Mammary epithelial cell (primary cell): ENCODE measurements around the gene SFTPB.

ENCODE experiments used
- CTCF ChIP-seq, 2 donors: IDR thresholded peaks in 1 of 2; conservative IDR thresholded peaks in 1 of 2; 2 replicates each; pipeline ENCODE4 v1.5.1; 2011 to 2012; ENCODE audit warnings: inconsistent platforms in 2 of 2, low read length in 2 of 2, mild to moderate bottlenecking in 2 of 2, control low read depth in 1 of 2, low read depth in 1 of 2; ENCODE audit not compliant: insufficient read depth in 1 of 2; ENCODE audit errors: extremely low read depth in 1 of 2
- EZH2 ChIP-seq: IDR thresholded peaks from 2 replicates; pipeline ENCODE4 v1.6.1; 2012; ENCODE audit warnings: low read length, inconsistent platforms, borderline replicate concordance

DNA sequence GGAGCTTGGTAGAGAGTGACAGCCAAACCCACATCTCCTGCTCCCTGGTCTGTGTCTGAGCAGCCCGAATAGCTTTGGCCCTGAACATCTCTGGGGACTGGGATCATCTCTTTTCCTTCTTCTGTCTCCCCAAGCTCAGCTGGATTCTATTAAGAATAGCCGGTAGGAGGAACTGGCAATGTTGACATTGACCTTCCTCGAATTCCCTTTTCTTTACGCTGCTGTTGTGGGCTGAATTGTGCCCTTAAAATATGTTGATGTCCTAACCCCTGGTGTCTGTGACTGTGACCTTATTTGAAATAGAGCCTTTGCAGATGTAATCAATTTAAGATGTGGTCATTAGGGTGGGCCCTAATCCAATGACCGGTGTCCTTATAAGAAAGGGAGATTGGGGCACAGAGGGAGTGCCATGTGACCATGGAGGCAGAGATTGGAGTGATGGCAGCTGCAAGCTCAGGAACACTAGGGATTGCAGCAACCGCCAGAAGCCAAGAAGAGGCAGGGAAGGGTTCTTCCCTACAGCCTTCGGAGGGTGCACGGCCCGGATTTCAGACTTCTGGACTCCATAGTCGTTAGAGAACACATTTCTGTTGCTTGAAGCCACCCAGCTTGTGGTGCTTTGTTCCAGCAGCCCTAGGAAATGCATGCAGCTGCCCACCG lies 5.8 kb upstream of the SFTPB start:
- no peak for TF ChIP-seq CTCF (conservative IDR thresholded peaks at IDR 0.05 in 1 of 2, IDR thresholded peaks at IDR 0.05 in 1 of 2; ENCODE audit: extremely low read depth in 1 of 2, insufficient read depth in 1 of 2, low read depth in 1 of 2, low read length in 2 of 2)
- no peak for TF ChIP-seq EZH2
